Psoas muscle (tissue), 8 donors: ENCODE results near the gene P3R3URF. TPM values are rescaled to one million over a fixed set of nuclear protein-coding genes. Genes with fewer than 3 reads are reported as not detected.

Experiments used
- ATAC-seq, 4 donors: fragments of 200-7000 bp; cut with Tn5 transposase; one replicate each; pipeline ENCODE4 v1.9.1; 2020; ENCODE audit warnings: moderate library complexity in 3 of 4, mild to moderate bottlenecking in 2 of 4
- DNase-seq, 2 donors: peaks; one replicate each; pipeline ENCODE4 v3.0.0-alpha.2; 2020
- H3K27ac ChIP-seq: fragments of 200-600 bp; one replicate; pipeline ENCODE4 v1.8.0; 2022
- H3K27me3 ChIP-seq, 3 donors: fragments of 200-600 bp in 1 of 3; one replicate each; pipeline versions ENCODE4 v1.6.1 to v1.8.0; 2013 to 2022; ENCODE audit warnings: low read length in 2 of 3, mild to moderate bottlenecking in 2 of 3, moderate library complexity in 1 of 3; ENCODE audit not compliant: insufficient read depth in 3 of 3
- H3K36me3 ChIP-seq, 2 donors: fragments of 200-600 bp in 1 of 2; one replicate each; pipeline versions ENCODE4 v1.6.1 to v1.8.0; 2013 to 2022; ENCODE audit warnings: low read depth in 1 of 2, mild to moderate bottlenecking in 1 of 2, moderate library complexity in 1 of 2; ENCODE audit not compliant: insufficient read depth in 1 of 2
- H3K4me1 ChIP-seq: fragments of 200-600 bp; one replicate; pipeline ENCODE4 v1.8.0; 2022
- H3K4me3 ChIP-seq: fragments of 200-600 bp; one replicate; pipeline ENCODE4 v1.8.0; 2022; ENCODE audit warnings: mild to moderate bottlenecking
- H3K9me3 ChIP-seq: fragments of 200-600 bp; one replicate; pipeline ENCODE4 v1.8.0; 2022
- CTCF ChIP-seq: fragments of 200-600 bp; IDR thresholded peaks from one replicate; pipeline ENCODE4 v1.8.0; 2022; ENCODE audit warnings: antibody characterized with exemption
- WGBS, 3 donors: extraction: QIAGEN DNeasy Blood & Tissue Kit; methylation state at CpG; one replicate each; pipeline versions ENCODE4 v1.1.6 to v1.1.7; 2013; 5-methylcytosine and 5-hydroxymethylcytosine counted together
- intact Hi-C, 2 donors: fragments of 100-400 bp; cut with DNase I; formaldehyde crosslinking; loops; one replicate each; pipeline versions ENCODE4 v1.11.0 to v1.14.2; 2022
- polyA plus RNA-seq, 3 donors: library from polyadenylated mRNA; stranded (reverse); fragments of 200-250 nt; gene quantifications; one replicate each; pipeline ENCODE4 v1.2.3, GENCODE V29; 2013
- total RNA-seq, 4 donors: library from RNA; stranded (reverse); fragmentation: NEBNext Ultra II Directional in 2 of 4; extraction: Animal tissue kit (Norgen Biotek cat#: 25700) in 2 of 4; gene quantifications; one replicate each; pipeline versions ENCODE4 v1.2.1 to v1.2.4, GENCODE V29; 2021 to 2023
- donor health status: healthy with polysubstance abuse.
- donor health status: DM: no; HTN: no; CAD: no; lungs with moderate emphysema.
- donor health status: Bipolar disorder and iron deficiency.
- donor health status: healthy.
- donor health status: DM: yes; HTN: yes; CAD: no.
- donor health status: DM: no; HTN: no; CAD: no.
- donor health status: DM: no; HTN: no; CAD: no.
- donor health status: DM: yes; HTN: yes; CAD: no.

P3R3URF gene
- total and polyA plus RNA-seq, 7 donors = not detected

- peaks cover 36% of the 10 kb centered on the region for H3K4me1 ChIP-seq
- H3K4me3 ChIP-seq = peak overlapping the region; percentile 80
- intact Hi-C loops = loop anchor here in 1 of 2 donors (5.0 kb wide), 1 partner anchor 94 kb away; no protein-coding TSS in a partner anchor
- H3K27me3 ChIP-seq = peaks cover 0 to 4% (median 0%) of the 10 kb centered on the region in 3 donors
- WGBS, 3 donors = 2 to 3% (median 2%) methylated on average over 10 of the region's 10 CpGs
- peak overlapping the region; percentile 96 for H3K27ac ChIP-seq
- DNase-seq (no peak), ATAC-seq (no peak)
- no peak for TF ChIP-seq CTCF
- H3K36me3 ChIP-seq = no peaks in the 10 kb centered on the region
- no peaks in the 10 kb centered on the region for H3K9me3 ChIP-seq
These were observed 45.2 kb downstream of the P3R3URF start for GRCh38 chr1:46131093-46131492.

GRCh38 chr1:46130606-46131005, 45.7 kb downstream of the P3R3URF start:
- H3K27ac ChIP-seq = no peak overlapping the region

GRCh38 chr1:46130121-46130520, 46.2 kb downstream of the P3R3URF start:
- WGBS, 3 donors = 54 to 64% (median 56%) methylated on average over 1 of the region's 1 CpG
- ATAC-seq (no peak), DNase-seq (no peak)
- Histone ChIP-seq H3K9me3 (no peaks in the 10 kb centered on the region), H3K4me3 (peak overlapping the region; percentile 80), H3K27me3 (peaks cover 0 to 4% (median 0%) of the 10 kb centered on the region in 3 donors), H3K4me1 (peaks cover 31% of the 10 kb centered on the region), H3K36me3 (no peaks in the 10 kb centered on the region), H3K27ac (no peak overlapping the region)
- intact Hi-C loops = loop anchor here in 1 of 2 donors (5.0 kb wide), 1 partner anchor 93 kb away; no protein-coding TSS in a partner anchor
- TF ChIP-seq CTCF = no peak

More at GRCh38 chr1:46130606-46131005, 45.7 kb downstream of the P3R3URF start:
- DNase-seq = no peak
- H3K4me3 ChIP-seq = peak overlapping the region; percentile 80
- intact Hi-C loops = loop anchor here in 1 of 2 donors (5.0 kb wide), 1 partner anchor 93 kb away; no protein-coding TSS in a partner anchor
- peaks cover 36% of the 10 kb centered on the region for H3K4me1 ChIP-seq
- TF ChIP-seq CTCF = no peak
- H3K36me3 ChIP-seq = no peaks in the 10 kb centered on the region
- 9 to 17% (median 11%) methylated on average over 5 of the region's 5 CpGs for WGBS, 3 donors
- peaks cover 0 to 4% (median 0%) of the 10 kb centered on the region in 3 donors for H3K27me3 ChIP-seq
- H3K9me3 ChIP-seq = no peaks in the 10 kb centered on the region
- no peak for ATAC-seq

GRCh38 chr1:46128344-46128743, 47.9 kb downstream of the P3R3URF start:
- intact Hi-C loops = no loop called here
- H3K27ac ChIP-seq = no peak overlapping the region
- H3K36me3 ChIP-seq = no peaks in the 10 kb centered on the region
- H3K4me1 ChIP-seq = peaks cover 15% of the 10 kb centered on the region
- H3K4me3 ChIP-seq = peak overlapping the region; percentile 80
- no peaks in the 10 kb centered on the region for H3K9me3 ChIP-seq
- 93 to 97% (median 93%) methylated on average over 3 of the region's 3 CpGs for WGBS, 3 donors
- H3K27me3 ChIP-seq = peaks cover 0 to 4% (median 0%) of the 10 kb centered on the region in 3 donors
- TF ChIP-seq CTCF = no peak
- no peak for ATAC-seq
- DNase-seq = no peak

Other genes starting within 250 kb of the P3R3URF start
- gene PIK3R3, start 43.9 kb downstream of the P3R3URF start, total RNA-seq = 10 to 100 TPM; 17.3 to 24.2 (median 21.2) TPM
- 10 to 100 TPM in 2 of 3 donors, 1 to 10 TPM in 1; 6.7 to 17.4 (median 16.7) TPM for gene PIK3R3, start 43.9 kb downstream of the P3R3URF start, polyA plus RNA-seq
- 1 to 10 TPM; 1.2 to 5.0 (median 3.0) TPM for gene TSPAN1, start 1.4 kb downstream of the P3R3URF start, total RNA-seq
- 10 to 100 TPM in 1 of 3 donors, 1 to 10 TPM in 2; 4.0 to 14.7 (median 4.5) TPM for gene TSPAN1, start 1.4 kb downstream of the P3R3URF start, polyA plus RNA-seq
- gene POMGNT1, start 21.9 kb upstream of the P3R3URF start, total RNA-seq = 100 to 1,000 TPM in 1 of 4 donors, 10 to 100 TPM in 3; 73.5 to 100 (median 87.6) TPM
- 10 to 100 TPM; 63.1 to 89.5 (median 81.1) TPM for gene POMGNT1, start 21.9 kb upstream of the P3R3URF start, polyA plus RNA-seq
- under 1 TPM; 0.29 to 0.77 (median 0.64) TPM for gene LURAP1, start 26.8 kb upstream of the P3R3URF start, total RNA-seq
- gene LURAP1, start 26.8 kb upstream of the P3R3URF start, polyA plus RNA-seq = 1 to 10 TPM in 1 of 3 donors, under 1 TPM in 2; 0.25 to 1.6 (median 0.28) TPM
- gene RAD54L, start 71.3 kb upstream of the P3R3URF start, total RNA-seq = under 1 TPM in 1 of 4 donors, not detected in 3; 0.25 TPM
- gene RAD54L, start 71.3 kb upstream of the P3R3URF start, polyA plus RNA-seq = under 1 TPM in 2 of 3 donors, not detected in 1; 0.08 to 0.22 TPM
- gene LRRC41, start 127.1 kb upstream of the P3R3URF start, total RNA-seq = 10 to 100 TPM; 52.9 to 76.7 (median 60.1) TPM
- gene LRRC41, start 127.1 kb upstream of the P3R3URF start, polyA plus RNA-seq = 10 to 100 TPM; 34.1 to 53.7 (median 35.9) TPM
- 100 to 1,000 TPM; 267 to 440 (median 370) TPM for gene UQCRH, start 127.2 kb upstream of the P3R3URF start, total RNA-seq
- gene UQCRH, start 127.2 kb upstream of the P3R3URF start, polyA plus RNA-seq = 1,000 to 10,000 TPM in 1 of 3 donors, 100 to 1,000 TPM in 2; 773 to 1,297 (median 800) TPM
- gene NSUN4, start 164.3 kb upstream of the P3R3URF start, total RNA-seq = 10 to 100 TPM; 13.3 to 25.3 (median 20.9) TPM
- gene NSUN4, start 164.3 kb upstream of the P3R3URF start, polyA plus RNA-seq = 10 to 100 TPM in 2 of 3 donors, 1 to 10 TPM in 1; 9.4 to 16.3 (median 10.7) TPM
- gene FAAH, start 217.8 kb upstream of the P3R3URF start, total RNA-seq = 10 to 100 TPM in 1 of 4 donors, 1 to 10 TPM in 3; 5.0 to 11.0 (median 7.6) TPM
- gene FAAH, start 217.8 kb upstream of the P3R3URF start, polyA plus RNA-seq = 1 to 10 TPM; 1.6 to 5.7 (median 5.1) TPM